ENCODE data around the gene THBS3. TPM values are rescaled to one million over a fixed set of nuclear protein-coding genes. Genes with fewer than 3 reads are reported as not detected.
A peak's percentile ranks its signal among the peaks of the same experiment; 100 is the strongest.

THBS3 gene
- total and polyA plus RNA-seq, 2 of the 13 experiments (the other 11 are each of a cell fraction or from before 2014, with no cell fraction given), result 0.86 to 3.6 TPM

DNA sequence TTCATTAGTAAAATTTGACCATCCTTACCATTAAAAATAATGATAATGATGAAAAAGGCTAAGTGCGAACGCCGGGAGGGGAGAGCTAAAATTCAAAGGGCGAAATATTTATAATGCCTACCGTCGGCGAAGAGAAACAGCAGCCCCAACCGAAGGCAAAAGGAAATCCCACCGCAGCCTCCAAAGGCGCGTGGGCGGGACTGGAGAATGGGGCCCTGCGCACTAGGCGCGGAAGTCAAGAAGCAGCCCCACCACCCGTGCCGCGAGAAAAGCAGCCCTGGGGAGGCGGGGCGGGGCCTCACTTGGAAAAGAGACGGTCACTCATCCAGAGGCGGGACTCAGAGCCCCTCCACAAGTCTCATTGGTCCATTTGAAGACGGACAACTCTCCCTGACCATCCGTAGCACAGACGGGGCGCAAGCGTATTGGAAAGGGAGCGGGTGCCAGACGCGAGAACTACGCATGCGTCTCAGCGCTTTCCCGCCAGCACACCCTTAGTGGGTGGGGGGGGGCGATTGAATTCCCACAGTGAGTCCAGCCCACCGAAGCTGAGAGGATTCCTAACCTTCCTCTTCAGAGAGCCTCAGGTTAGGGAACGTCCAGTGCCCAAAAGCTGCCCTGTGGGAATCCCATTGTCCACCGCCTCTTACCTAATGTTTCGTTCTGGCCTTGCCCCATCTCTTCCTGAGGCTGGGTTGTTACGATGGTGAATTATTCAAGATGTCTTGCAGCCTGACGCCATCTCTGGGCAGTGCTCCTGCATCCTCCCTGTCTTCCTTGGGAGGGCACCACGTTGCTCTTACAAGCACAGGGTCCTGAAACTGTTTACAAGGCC, 19.8 kb upstream of the THBS3 start (continued):
- TF ChIP-seq HNRNPL (IDR thresholded peaks at IDR 0.05; ENCODE audit: low read depth, low read length) (no peak), ZSCAN31 (CRISPR knock-in tag; IDR thresholded peaks at IDR 0.05; ENCODE audit: low read depth) (no peak; the same call in 1 of the 2 replicates), MBD4 (IDR thresholded peaks at IDR 0.05; ENCODE audit: borderline replicate concordance, low read length) (no peak), ZFP36L1 (CRISPR knock-in tag; IDR thresholded peaks at IDR 0.05) (no peak), NRL (CRISPR knock-in tag; IDR thresholded peaks at IDR 0.05; ENCODE audit: borderline replicate concordance) (no peak), TFAP4 (IDR thresholded peaks at IDR 0.05; ENCODE audit: borderline replicate concordance, low read depth) (no peak), ZSCAN5A (CRISPR knock-in tag; IDR thresholded peaks at IDR 0.05; ENCODE audit: borderline replicate concordance) (no peak), HOXA9 (CRISPR knock-in tag; IDR thresholded peaks at IDR 0.05; ENCODE audit: borderline replicate concordance) (no peak), HOXD1 (CRISPR knock-in tag; IDR thresholded peaks at IDR 0.05) (peak; percentile 23; the same call in 1 of the 2 replicates), NBN (conservative IDR thresholded peaks at IDR 0.05) (no peak), TBP (CRISPR knock-in tag; IDR thresholded peaks at IDR 0.05) (no peak), TOE1 (CRISPR knock-in tag; IDR thresholded peaks at IDR 0.05) (no peak), HNRNPLL (IDR thresholded peaks at IDR 0.05; ENCODE audit: low read depth, low read length, poor library complexity, severe bottlenecking) (peak; percentile 88), TEAD3 (CRISPR knock-in tag; optimal IDR thresholded peaks at IDR 0.05; ENCODE audit: borderline replicate concordance) (no peak), ZUFSP (CRISPR knock-in tag; IDR thresholded peaks at IDR 0.05; ENCODE audit: borderline replicate concordance) (no peak), ZNF563 (CRISPR knock-in tag; IDR thresholded peaks at IDR 0.05) (peak; percentile 60; the same call in 1 of the 2 replicates), RFX3 (CRISPR knock-in tag; IDR thresholded peaks at IDR 0.05) (no peak), CHD2 (IDR thresholded peaks at IDR 0.05; ENCODE audit: low read depth, low read length) (peak; percentile 58; the same call in 1 of the 2 replicates)
- TF ChIP-seq, protein P1, sequence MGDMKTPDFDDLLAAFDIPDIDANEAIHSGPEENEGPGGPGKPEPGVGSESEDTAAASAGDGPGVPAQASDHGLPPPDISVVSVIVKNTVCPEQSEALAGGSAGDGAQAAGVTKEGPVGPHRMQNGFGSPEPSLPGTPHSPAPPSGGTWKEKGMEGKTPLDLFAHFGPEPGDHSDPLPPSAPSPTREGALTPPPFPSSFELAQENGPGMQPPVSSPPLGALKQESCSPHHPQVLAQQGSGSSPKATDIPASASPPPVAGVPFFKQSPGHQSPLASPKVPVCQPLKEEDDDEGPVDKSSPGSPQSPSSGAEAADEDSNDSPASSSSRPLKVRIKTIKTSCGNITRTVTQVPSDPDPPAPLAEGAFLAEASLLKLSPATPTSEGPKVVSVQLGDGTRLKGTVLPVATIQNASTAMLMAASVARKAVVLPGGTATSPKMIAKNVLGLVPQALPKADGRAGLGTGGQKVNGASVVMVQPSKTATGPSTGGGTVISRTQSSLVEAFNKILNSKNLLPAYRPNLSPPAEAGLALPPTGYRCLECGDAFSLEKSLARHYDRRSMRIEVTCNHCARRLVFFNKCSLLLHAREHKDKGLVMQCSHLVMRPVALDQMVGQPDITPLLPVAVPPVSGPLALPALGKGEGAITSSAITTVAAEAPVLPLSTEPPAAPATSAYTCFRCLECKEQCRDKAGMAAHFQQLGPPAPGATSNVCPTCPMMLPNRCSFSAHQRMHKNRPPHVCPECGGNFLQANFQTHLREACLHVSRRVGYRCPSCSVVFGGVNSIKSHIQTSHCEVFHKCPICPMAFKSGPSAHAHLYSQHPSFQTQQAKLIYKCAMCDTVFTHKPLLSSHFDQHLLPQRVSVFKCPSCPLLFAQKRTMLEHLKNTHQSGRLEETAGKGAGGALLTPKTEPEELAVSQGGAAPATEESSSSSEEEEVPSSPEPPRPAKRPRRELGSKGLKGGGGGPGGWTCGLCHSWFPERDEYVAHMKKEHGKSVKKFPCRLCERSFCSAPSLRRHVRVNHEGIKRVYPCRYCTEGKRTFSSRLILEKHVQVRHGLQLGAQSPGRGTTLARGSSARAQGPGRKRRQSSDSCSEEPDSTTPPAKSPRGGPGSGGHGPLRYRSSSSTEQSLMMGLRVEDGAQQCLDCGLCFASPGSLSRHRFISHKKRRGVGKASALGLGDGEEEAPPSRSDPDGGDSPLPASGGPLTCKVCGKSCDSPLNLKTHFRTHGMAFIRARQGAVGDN (CRISPR knock-in tag; IDR thresholded peaks at IDR 0.05), result peak; percentile 89
- TF ChIP-seq, protein P2, sequence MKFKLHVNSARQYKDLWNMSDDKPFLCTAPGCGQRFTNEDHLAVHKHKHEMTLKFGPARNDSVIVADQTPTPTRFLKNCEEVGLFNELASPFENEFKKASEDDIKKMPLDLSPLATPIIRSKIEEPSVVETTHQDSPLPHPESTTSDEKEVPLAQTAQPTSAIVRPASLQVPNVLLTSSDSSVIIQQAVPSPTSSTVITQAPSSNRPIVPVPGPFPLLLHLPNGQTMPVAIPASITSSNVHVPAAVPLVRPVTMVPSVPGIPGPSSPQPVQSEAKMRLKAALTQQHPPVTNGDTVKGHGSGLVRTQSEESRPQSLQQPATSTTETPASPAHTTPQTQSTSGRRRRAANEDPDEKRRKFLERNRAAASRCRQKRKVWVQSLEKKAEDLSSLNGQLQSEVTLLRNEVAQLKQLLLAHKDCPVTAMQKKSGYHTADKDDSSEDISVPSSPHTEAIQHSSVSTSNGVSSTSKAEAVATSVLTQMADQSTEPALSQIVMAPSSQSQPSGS (CRISPR knock-in tag; IDR thresholded peaks at IDR 0.05), result no peak
